Fibroblast of upper back skin (primary cell): Measurements from ENCODE around the gene FRRS1L.

Source experiments
- DNase-seq: peaks from one replicate; pipeline ENCODE4 v3.0.0-alpha.2; 2013

FRRS1L gene

DNA sequence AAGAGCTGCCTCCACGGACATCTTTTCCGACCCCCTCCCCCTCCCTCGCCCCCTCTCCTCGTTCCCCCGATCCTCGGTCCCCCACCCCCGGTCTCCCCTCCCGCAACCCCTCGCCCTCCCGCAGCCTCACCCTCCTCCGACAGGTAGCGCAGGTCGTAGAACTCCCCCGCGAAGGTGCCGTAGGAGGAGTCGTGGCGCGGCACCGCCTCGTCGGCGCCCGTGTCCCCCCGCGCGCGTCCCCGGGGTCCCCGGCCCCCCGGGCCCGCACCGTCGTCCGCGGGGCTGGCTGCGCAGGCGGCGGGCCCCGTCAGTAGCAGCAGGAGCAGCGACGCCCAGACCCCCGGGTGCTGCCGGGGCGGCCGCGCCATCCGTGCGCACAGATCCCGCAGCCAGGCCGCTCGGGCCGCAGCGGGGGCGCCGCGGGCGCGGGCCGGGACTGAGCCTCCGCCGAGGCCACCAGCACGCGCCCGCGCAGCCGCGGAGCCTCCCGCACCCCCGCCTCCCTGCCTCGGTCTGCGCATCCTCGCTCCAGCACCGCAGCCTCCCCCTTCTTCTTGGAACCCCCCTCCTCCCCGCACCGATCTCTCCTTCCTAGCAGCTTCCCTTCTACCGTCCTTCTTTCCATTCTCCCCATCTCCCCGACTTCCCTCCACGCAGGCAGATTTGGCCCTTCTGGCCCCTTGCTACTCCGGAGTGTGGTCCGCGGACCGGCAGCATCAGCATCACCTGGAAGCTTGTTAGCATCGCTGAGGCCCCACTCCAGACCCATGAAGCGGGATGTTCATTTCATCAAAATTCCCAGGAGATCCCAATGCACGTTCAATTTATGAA is at the start of gene FRRS1L:
Gene FRRS1L (minus strand): TSS at position 479 of the 831 bp plus-strand sequence. CDS start 111 bp downstream, at position 368.
- no peak for DNase-seq

DNA sequence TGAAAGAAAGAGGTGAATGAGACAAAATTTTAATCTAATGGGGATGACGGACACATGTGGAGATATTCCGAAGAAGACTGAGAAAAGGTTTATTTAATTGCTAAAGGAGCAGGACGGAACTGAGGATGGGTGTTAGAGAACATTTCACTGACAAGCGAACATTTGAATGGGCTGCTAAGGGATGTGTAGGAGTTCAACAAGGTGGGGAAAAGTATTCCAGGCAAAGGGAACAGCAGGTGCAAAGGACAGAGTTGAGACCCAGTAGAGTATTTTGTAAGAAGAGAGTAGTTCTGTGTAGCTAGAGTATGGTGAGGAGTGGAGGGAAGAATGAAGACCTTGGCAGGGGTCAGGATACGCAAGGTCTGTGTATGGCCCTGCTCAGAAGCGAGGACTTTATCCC is 47.4 kb upstream of the FRRS1L start:
- no peak for DNase-seq

- DNase-seq: no peak
Observed at GRCh38 chr9:109213285-109214121, 46.5 kb upstream of the FRRS1L start.

DNA sequence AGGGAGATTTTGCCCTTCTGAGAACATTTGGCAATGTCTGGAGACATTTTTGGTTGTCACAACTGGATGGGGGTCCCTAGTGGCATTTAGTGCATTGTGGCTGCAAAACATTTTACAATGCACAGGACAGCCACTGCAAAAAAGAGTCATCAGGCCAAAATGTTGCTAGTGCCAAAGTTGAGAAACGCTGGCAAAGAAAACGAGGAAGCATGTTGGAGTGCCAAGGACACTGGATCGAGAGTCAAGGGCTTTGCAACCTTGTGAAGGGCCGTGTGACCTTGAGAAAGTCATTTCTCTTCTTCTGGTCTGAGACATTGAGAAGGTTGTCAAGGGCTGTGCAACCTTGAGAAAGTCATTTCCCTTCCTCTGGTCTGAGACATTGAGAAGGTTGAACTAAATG is 45.7 kb upstream of the FRRS1L start:
- DNase-seq: no peak

DNA sequence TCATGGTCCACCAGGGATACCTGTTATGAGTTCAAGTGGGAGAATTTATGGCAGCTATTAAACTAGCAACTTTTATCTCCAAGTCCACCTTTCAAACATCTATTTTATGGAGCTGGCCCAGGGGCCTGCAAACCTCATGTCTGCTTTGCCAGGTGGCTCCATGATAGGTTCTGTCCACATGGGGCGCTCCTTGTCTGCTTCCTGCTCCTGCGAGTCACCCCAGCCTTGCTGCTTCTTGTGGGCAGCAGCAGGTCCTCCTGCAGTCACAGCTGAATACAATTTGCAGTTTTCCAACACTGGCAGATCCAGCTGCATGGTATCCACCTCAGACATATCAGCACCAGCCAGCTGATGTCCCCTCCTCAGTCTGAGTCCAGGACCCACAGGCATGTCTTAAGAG is 39.6 kb upstream of the FRRS1L start:
- no peak for DNase-seq

DNA sequence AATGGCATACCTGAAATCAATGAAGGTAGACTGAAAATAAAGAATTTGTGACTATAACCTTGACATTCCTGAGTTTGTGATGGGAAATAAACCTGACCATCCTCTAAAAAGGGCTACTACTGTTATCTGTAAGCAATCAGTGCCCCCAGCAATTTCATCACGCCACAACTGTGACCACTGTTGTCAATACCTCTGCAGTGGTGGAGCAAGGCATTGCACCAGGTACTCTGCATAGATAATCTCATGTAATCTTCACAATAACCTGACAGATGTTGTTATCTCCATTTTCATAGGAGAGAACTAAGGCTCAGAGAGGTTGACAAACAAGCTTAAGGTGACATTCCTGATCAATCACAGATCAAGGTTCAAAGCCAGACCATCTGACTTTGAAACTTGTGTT is 38.5 kb upstream of the FRRS1L start:
- DNase-seq: no peak

GRCh38 chr9:109203761-109204360 is 36.8 kb upstream of the FRRS1L start:
- DNase-seq: no peak

DNA sequence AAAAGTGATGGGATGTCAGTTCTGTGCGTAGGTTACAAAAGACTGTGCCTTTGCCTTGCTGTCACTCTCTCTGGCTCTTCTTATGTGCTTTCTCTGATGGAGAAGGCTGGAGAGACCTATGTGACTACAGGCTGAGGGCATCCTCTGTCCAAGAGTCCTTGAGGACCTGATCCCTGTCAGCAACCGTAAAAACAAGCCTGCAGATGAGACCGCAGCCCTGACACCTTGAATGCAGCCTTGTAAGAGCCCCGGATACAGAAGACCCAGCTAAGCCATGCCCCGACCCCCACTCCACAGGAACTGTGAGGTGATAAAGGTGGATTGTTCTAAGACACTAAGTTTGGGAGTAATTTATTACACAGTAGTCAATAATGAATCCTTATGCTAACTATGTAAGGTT is 32.6 kb upstream of the FRRS1L start:
- no peak for DNase-seq

DNA sequence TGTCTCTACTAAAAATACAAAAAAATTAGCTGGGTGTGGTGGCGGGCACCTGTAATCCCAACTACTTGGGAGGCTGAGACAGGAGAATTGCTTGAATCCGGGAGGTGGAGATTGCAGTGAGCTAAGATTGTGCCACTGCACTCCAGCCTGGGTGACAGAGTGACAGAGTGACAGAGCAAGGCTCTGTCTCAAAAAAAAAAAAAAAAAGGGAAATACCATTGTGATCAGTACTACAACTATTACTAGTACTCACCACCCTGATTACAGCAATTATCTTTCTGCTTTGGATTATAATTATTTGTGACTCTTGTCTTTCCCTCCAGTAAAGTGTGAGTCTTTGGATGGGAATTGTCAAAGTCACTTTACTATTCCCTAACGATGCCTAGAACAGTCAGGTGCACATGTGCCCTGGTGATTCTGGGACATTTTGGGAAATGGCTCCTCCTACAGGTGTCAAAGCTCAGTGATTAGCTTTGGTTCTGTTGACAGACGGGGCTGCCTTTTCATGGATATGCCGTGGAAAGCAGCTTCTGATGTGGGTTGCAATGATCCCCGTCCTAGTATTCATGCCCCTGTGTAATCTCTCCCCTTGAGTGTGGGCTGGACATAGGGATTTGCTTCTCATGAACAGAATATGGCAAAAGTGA is 31.8 kb upstream of the FRRS1L start:
- no peak for DNase-seq

DNA sequence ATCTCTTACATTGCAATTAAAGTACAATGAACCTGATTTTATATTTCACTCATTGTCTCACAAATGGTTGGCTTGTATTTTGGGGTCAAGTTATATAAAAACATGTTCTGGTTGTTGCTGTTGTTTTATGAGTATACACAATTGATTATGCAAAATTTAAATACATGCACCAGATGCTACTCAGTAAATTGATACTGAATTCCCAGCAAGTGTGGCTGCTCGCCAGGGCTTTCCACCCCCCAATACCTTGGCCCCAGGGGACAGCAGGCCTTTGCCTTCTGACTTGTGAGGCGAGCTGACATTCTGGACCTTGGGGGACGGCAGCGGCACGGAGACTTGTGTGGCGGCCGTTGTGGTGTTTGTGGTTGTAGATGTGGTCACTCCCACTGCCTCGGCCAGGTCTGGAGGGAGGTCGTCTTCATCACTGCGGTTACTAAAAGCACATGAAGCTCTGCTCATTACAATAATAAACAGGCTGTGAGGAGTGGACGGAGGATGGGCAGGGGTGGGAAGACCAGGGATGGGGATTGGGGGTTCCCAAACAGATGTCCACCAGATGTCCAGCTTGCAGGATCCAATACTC is 27.0 kb upstream of the FRRS1L start:
- DNase-seq: peak; percentile 26

DNA sequence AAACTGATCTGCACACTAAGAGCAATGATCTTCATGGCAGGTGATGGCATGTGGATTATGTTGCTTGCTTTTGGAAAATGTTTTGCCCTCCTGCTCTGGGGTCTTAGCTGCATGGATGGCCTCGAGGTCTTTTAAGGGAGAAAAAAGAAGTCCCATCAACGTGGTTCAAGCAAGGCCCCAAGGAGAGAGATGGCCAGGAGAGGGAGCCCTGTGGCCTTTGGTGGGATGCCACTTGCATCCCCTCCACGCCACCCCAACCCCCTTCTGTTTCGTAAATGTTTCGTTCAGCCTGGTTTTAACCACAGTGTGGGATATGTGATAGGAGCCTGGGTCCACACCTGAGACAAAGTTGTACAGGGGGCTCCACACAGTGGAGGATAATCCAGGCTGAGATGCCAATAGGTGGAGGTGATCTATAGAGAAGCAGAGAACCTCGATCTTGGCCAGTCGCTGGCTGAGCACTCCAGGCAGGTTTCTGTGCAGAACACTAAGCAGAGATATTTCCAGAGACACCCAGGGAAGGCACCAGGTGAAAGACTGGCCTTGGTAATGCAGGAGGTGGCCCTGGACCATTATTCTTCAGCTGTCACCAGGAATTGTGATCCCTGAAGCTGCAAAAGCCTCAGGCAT is 25.8 kb upstream of the FRRS1L start:
- peak; percentile 3 for DNase-seq

DNA sequence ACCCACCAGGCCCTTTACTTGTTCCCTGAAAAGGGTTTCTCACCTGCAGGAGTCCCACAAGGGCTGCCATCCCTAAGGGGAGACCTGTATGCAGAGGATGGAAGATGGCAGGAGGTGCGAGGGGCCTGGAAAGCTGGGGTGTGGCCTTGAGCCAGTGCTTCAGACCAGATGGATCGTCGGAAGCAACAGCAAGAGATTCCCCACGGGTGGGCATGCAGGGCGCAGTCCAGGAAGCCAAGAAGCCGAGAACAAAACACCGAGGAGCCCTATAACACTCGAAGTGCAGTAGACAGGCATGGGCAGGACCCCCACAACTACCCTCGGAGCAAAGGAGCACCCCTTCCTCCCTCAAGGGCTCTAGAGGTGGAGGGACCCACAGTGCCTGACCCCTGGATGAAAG is 24.7 kb upstream of the FRRS1L start:
- DNase-seq: no peak

- peak; percentile 28 for DNase-seq
Observed at GRCh38 chr9:109190151-109190550, 23.1 kb upstream of the FRRS1L start.

DNA sequence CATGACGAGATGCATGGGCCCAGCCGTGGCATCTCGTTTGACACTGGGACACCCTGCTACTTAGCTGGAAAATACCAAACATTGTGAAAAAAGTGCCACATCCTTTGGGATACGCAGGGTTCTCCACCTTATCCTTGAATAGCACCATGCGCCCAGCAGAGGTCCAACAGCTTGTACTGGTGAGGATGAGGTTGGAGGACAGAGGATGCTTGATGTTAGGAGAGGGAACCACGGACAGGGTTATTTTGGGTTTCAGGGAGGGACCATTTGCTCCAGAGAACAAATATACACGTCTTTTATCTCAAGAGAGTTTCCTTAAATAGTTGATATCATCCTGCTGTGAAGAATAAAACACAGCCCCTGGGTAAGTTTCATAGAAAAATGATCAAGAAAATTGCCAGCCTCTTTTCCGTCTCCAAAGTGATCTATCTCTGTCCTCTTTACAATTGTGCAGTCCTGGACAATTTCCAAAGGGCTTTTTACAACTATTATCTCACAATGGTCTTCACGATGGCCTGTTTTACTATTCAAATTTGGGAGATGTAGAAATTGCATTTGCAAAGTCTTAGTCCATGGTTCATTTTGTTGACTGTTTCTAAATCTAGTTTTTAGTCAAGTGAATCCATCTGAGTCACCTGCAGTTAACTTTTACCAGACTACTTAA is 19.9 kb upstream of the FRRS1L start:
- DNase-seq: no peak

- peak; percentile 22 for DNase-seq
Observed at GRCh38 chr9:109182940-109183798, 16.1 kb upstream of the FRRS1L start.

GRCh38 chr9:109182550-109182939 is 15.5 kb upstream of the FRRS1L start:
- no peak for DNase-seq

DNA sequence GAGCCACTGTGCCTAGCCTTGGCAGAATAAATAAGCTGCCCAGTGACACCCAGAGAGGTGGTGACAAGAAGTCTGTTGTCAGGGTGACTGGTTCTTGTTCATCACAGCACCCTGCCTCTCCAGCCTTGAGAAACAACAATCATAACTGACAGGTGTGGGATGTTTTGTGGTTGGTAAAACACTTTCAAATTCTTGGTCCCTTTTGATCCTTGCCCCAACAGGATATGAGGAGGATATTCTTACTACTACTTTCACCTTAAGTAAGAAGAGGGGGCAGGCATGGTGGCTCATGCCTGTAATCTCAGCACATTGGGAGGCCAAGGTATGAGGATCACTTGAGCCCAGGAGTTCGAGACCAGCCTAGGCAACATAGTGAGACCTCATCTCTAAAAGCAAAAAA is 14.2 kb upstream of the FRRS1L start:
- DNase-seq: no peak

DNA sequence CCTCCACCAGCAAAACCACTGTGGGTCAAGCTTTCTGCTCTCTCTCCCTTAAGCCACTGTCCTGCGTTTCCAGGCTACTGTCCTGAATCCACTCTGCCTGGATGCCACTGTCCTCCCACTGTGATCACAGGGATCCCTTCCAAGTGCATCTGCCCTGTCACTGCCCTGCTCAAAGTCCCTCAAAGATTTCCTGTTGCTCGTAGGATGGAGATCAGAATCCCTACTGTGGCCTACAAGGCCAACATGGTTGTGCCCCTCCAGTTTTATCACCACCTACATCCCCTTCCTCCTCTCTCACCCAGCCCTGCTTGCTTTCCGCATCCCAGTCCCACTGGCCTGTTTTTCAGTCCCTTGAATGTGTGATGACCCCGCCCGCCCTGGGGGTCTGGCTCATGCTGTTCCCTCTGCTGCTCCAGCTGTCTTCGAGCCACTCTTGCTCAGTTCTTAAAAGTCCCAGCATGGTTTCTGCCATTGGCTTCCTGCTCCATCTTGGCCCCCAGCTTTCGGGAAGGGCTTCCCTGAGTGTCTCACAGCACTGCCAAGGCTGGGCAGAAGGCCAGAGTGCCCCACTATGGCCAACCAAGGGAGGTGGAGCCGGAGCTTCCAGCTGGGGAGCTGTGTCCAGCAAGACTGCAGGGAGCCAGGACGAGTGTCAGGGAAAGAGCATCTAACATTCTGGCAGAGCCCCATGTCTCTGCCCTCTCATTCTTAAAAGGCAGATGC is 12.9 kb upstream of the FRRS1L start:
- DNase-seq: no peak

- DNase-seq: no peak
Observed at GRCh38 chr9:109176963-109177362, 9.9 kb upstream of the FRRS1L start.

GRCh38 chr9:109176386-109176785 is 9.3 kb upstream of the FRRS1L start:
- no peak for DNase-seq
